Parathyroid adenoma (tissue), 2 donors: ENCODE data around the gene ONECUT1.

Experiments used
- H2AFZ ChIP-seq: fragments of 300-600 bp; sonication (generic); one replicate; pipeline ENCODE4 v1.7.0; 2017; ENCODE audit warnings: antibody characterized with exemption, mild to moderate bottlenecking
- H3K27ac ChIP-seq: fragments of 300-600 bp; sonication (generic); one replicate; pipeline ENCODE4 v1.7.0; 2017
- H3K27me3 ChIP-seq: fragments of 300-600 bp; sonication (generic); one replicate; pipeline ENCODE4 v1.7.0; 2017; ENCODE audit warnings: low read length; ENCODE audit not compliant: control insufficient read depth, insufficient read depth
- H3K36me3 ChIP-seq: fragments of 300-600 bp; sonication (generic); one replicate; pipeline ENCODE4 v1.7.0; 2017; ENCODE audit warnings: low read length; ENCODE audit not compliant: control insufficient read depth, insufficient read depth
- H3K4me1 ChIP-seq: fragments of 300-600 bp; sonication (generic); one replicate; pipeline ENCODE4 v1.7.0; 2017; ENCODE audit warnings: control low read depth
- H3K4me2 ChIP-seq: fragments of 300-600 bp; sonication (generic); one replicate; pipeline ENCODE4 v1.7.0; 2017; ENCODE audit warnings: low read length
- H3K4me3 ChIP-seq: fragments of 300-600 bp; sonication (generic); one replicate; pipeline ENCODE4 v1.7.0; 2017; ENCODE audit warnings: low read depth, low read length
- H3K79me2 ChIP-seq: fragments of 300-600 bp; sonication (generic); one replicate; pipeline ENCODE4 v1.7.0; 2017; ENCODE audit warnings: control low read depth
- H3K9ac ChIP-seq: fragments of 300-600 bp; sonication (generic); one replicate; pipeline ENCODE4 v1.7.0; 2017; ENCODE audit warnings: mild to moderate bottlenecking
- H3K9me3 ChIP-seq: fragments of 300-600 bp; sonication (generic); one replicate; pipeline ENCODE4 v1.7.0; 2017; ENCODE audit warnings: low read length; ENCODE audit not compliant: control insufficient read depth
- CTCF ChIP-seq: fragments of 300-600 bp; sonication (generic); IDR thresholded peaks from one replicate; pipeline ENCODE4 v1.7.0; 2017; ENCODE audit warnings: antibody characterized with exemption, mild to moderate bottlenecking
- donor health status: primary hyperparathyroidism.

The ONECUT1 gene

GRCh38 chr15:52718551-52718950 is 71.6 kb downstream of the ONECUT1 start:
- H3K4me2 ChIP-seq = no peak overlapping the region
- no peak overlapping the region for H2AFZ ChIP-seq
- no peak overlapping the region for H3K9ac ChIP-seq
- H3K4me3 ChIP-seq = no peak overlapping the region
- no peaks in the 10 kb centered on the region for H3K79me2 ChIP-seq
- no peaks in the 10 kb centered on the region for H3K27me3 ChIP-seq
- H3K27ac ChIP-seq = no peak overlapping the region
- H3K9me3 ChIP-seq = no peaks in the 10 kb centered on the region
- H3K4me1 ChIP-seq = no peaks in the 10 kb centered on the region
- no peak for TF ChIP-seq CTCF
- H3K36me3 ChIP-seq = no peaks in the 10 kb centered on the region

GRCh38 chr15:52717924-52718323 is 72.2 kb downstream of the ONECUT1 start:
- Histone ChIP-seq H3K27me3 (no peaks in the 10 kb centered on the region), H3K4me1 (no peaks in the 10 kb centered on the region), H3K79me2 (no peaks in the 10 kb centered on the region), H3K36me3 (no peaks in the 10 kb centered on the region), H3K27ac (no peak overlapping the region), H3K9ac (no peak overlapping the region), H3K4me2 (no peak overlapping the region), H3K9me3 (no peaks in the 10 kb centered on the region), H2AFZ (no peak overlapping the region), H3K4me3 (no peak overlapping the region)
- TF ChIP-seq CTCF = no peak

- H3K79me2 ChIP-seq = no peaks in the 10 kb centered on the region
- no peak overlapping the region for H3K9ac ChIP-seq
- H3K27me3 ChIP-seq = no peaks in the 10 kb centered on the region
- no peak overlapping the region for H3K4me3 ChIP-seq
- H3K36me3 ChIP-seq = no peaks in the 10 kb centered on the region
- H3K4me1 ChIP-seq = no peaks in the 10 kb centered on the region
- no peak overlapping the region for H2AFZ ChIP-seq
- H3K27ac ChIP-seq = no peak overlapping the region
- no peaks in the 10 kb centered on the region for H3K9me3 ChIP-seq
- no peak for TF ChIP-seq CTCF
- H3K4me2 ChIP-seq = no peak overlapping the region
These were observed 72.7 kb downstream of the ONECUT1 start for GRCh38 chr15:52717481-52717880.

GRCh38 chr15:52716536-52716935 is 73.6 kb downstream of the ONECUT1 start:
- Histone ChIP-seq H3K79me2 (no peaks in the 10 kb centered on the region), H3K27ac (no peak overlapping the region), H3K36me3 (no peaks in the 10 kb centered on the region), H3K4me1 (no peaks in the 10 kb centered on the region), H3K27me3 (no peaks in the 10 kb centered on the region), H3K4me2 (no peak overlapping the region), H2AFZ (no peak overlapping the region), H3K9me3 (no peaks in the 10 kb centered on the region), H3K9ac (no peak overlapping the region), H3K4me3 (no peak overlapping the region)
- TF ChIP-seq CTCF = no peak

GRCh38 chr15:52715411-52715810 is 74.7 kb downstream of the ONECUT1 start:
- Histone ChIP-seq H3K4me3 (no peak overlapping the region), H3K79me2 (no peaks in the 10 kb centered on the region), H3K36me3 (no peaks in the 10 kb centered on the region), H3K4me2 (no peak overlapping the region), H3K27ac (no peak overlapping the region), H3K4me1 (no peaks in the 10 kb centered on the region), H3K9me3 (no peaks in the 10 kb centered on the region), H3K9ac (no peak overlapping the region), H2AFZ (no peak overlapping the region), H3K27me3 (no peaks in the 10 kb centered on the region)
- no peak for TF ChIP-seq CTCF
